NCI-H69 (cell line): ENCODE data around the gene MCRIP2.

Experiments
- DNase-seq: peaks from one replicate; lab custom pipeline; 2025; lab: John Stamatoyannopoulos, UW

MCRIP2 gene

GRCh38 chr16:648071-648780 lies 6.6 kb downstream of the MCRIP2 start:
- DNase-seq = peak; percentile 81

DNA sequence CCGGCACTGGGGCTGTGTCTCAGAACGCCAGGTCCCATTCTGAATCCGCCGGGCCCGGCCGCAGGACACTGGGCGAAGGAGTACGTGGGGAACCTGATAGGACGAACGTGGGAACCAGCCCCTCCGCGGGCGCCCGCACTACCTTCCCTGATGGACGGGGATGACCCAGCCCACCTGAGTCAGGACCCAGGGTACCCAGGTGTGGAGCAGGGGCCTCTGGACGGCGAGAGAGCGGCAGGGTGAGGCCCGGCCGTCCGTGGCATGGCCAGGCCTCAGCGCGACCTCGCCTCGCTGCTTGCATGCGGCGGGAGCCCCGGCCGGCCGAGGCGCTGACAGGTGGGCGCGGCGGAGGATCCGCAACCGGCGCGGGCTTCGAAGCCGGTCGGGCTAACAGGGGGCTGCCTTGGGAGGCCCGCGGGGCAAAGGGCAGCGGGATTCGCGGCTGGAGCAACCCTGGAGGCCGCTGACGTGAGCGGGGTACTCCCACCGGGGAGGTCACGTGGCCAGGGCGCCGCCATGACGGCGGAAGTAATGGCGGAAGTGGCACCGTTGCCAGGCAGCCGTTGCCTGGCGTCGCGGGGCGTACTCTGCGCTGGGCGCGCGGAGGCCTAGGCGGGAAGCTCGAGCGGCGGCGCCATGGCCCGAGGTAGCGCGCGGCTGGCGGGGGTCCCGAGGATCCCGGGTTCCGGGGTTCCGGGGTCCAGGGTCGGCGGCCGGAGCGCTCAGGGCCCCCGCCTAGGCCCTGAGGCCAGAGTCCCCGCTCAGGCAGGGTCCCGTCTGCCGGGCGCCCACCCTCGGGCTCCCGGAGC lies 7.4 kb downstream of the MCRIP2 start, which contains the start of gene WDR90:
Gene WDR90, plus strand, starts transcription at position 585 of the 809 bp plus-strand sequence. Its CDS starts 52 bp downstream, at position 637.
- DNase-seq = peak; percentile 97

- DNase-seq = peak; percentile 61
These were observed 8.0 kb downstream of the MCRIP2 start for GRCh38 chr16:649631-650030.

- DNase-seq = no peak
These were observed 10.2 kb downstream of the MCRIP2 start for GRCh38 chr16:651844-652243.

- DNase-seq = no peak
These were observed 11.1 kb downstream of the MCRIP2 start for GRCh38 chr16:652454-653305.

DNA sequence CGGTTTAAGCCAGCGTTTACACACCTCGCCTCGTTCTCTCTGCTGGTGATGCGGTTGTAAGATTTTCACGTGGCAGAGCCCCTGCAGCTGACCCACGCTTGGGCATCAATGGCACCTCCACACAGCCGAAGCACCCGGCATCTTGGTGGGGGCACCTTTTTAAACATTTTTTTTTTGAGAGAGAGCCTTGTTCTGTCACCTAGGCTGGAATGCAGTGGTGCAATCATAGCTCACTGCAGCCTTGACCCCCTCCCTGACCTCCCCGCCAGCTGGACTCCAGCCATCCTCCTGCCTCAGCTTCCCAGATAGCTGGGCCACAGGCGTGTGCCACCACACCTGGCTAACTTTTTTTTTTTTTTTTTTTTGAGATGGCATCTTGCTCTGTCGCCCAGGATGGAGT lies 12.4 kb downstream of the MCRIP2 start:
- DNase-seq = no peak

- no peak for DNase-seq
These were observed 15.9 kb downstream of the MCRIP2 start for GRCh38 chr16:657487-657886.

DNA sequence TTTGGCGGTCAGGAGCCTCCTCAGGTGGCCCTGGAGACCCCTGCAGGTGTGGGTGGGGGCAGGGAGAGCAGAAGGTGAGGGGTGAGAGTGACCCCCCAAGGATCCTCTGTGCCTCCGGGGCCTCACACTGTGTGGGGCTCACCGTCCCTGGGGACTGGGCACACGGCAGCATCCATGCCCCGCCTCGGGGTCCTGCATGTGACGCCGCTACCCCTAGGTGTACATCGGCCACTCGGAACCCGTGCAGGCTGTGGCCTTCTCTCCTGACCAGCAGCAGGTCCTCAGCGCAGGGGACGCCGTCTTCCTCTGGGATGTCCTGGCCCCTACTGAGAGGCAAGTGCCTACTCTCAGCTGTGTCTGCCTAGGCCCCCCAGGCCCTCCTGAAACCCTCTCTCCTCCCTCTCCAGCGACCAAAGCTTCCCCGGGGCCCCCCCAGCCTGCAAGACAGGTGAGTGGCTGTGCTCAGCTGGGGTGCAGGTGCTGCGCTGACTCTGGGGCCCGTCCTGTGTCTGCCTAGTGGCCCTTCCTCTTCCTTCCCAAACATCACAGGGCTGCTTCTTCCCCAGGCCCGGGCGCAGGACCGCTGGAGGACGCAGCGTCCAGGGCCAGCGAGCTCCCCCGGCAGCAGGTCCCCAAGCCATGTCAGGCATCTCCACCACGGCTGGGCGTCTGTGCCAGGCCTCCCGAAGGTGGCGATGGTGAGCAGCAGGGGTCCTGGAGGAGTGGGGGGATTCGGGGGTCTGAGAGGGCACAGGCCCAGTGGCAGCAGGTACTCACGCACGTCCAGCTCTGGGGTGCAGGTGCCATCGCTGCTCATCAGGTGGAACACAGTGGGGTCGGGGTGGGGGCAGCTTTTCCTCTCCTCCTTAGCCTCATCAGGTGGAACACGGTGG lies 17.3 kb downstream of the MCRIP2 start:
- DNase-seq = no peak

GRCh38 chr16:659618-660017 lies 18.0 kb downstream of the MCRIP2 start:
- DNase-seq = no peak

- no peak for DNase-seq
These were observed 18.5 kb downstream of the MCRIP2 start for GRCh38 chr16:660132-660458.

GRCh38 chr16:660459-661183 lies 19.0 kb downstream of the MCRIP2 start:
- DNase-seq = peak; percentile 86

GRCh38 chr16:661184-661821 lies 19.7 kb downstream of the MCRIP2 start:
- no peak for DNase-seq

- DNase-seq = no peak
These were observed 20.5 kb downstream of the MCRIP2 start for GRCh38 chr16:662095-662494.

DNA sequence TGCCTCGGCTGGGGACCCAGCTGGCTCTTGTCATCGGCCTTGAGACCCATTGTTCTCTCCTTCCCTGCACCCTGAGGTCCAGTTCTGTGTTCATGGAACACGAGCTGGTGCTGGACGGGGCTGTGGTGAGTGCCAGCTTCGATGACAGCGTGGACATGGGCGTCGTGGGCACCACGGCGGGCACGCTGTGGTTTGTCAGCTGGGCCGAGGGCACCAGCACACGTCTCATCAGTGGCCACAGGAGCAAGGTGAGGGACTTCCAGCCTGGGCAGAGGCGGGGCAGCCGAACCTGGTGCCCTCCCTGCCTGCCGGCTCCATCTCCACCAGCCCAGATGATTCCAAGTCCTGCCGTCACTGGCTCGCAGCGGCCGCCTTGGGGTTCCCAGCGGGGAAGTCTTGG lies 21.0 kb downstream of the MCRIP2 start:
- no peak for DNase-seq

GRCh38 chr16:666572-666971 lies 24.9 kb downstream of the MCRIP2 start:
- DNase-seq = no peak

DNA sequence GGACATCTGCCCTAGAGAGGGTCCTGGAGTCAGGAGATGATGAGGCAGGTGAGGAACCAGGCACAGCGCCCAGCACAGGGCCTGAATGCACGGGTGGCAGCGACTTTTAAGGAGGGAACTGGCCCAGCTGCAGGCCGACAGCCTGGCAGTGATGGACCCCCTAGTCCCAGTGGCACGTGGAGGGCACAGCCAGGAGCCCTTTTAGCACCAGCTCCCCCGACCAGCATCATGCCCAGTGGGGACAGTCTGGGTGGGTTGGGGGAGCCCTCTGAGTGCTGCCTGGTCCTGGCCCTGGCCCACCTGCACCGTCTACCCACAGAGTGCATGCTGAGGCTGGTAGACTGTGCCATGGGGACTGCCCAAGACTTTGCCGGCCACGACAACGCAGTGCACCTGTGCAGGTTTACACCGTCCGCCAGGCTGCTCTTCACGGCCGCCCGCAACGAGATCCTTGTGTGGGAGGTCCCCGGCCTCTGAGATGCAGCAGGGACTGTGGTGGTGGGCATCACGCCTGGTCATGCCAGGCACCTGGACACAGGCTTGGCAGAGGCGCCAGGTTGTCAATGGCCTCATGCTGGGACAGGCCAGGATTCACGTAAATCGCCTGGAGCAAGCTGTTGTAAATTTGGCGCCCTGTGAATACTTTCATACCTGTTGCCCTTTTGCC lies 25.6 kb downstream of the MCRIP2 start:
- peak; percentile 59 for DNase-seq

- peak; percentile 97 for DNase-seq
These were observed 26.3 kb downstream of the MCRIP2 start, which contains the start of gene RHOT2 for GRCh38 chr16:667780-668518. Gene RHOT2, plus strand, starts transcription at chr16:668132. Its CDS starts 68 bp downstream, at chr16:668200.

DNA sequence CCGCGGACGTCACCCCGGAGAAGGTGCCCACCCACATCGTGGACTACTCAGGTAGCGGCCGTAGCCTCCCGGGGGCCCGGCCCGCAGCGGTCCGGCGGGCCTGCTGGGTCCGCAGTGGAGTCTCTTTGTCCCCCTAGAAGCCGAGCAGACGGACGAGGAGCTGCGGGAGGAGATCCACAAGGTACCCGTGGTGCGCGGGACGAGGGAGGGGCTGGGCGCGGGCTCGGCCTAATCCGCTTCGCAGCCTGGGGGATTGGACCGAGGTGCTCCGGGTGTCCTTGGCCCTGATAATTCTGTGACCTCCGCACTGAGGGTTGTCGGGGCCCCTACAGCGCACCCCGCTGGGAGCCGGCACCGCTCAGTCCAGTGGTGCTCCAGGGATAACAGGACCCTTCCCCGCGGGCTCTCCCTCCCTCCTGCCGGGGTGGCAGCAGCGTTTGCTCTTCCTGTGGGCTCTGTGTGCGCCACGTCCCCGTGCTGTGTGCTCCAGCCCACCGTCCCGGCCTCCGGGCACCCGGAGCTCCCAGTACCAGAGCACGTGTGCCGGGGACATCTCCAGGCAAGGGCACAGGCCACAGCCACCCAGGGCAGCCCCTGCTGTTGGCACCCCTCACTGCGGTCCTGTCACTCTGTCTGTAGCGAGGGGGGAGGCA lies 27.0 kb downstream of the MCRIP2 start:
- peak; percentile 26 for DNase-seq
